Suprapubic skin (tissue), 4 donors: ENCODE measurements around the gene TMEM86B.

ENCODE experiments used
- CTCF ChIP-seq, 2 donors: fragments of 200-600 bp in 1 of 2; fragments of 450-650 bp in 1 of 2; sonication (generic) in 1 of 2; IDR thresholded peaks; one replicate each; pipeline ENCODE4 v1.5.1; 2016 to 2019; ENCODE audit warnings: antibody characterized with exemption in 2 of 2, mild to moderate bottlenecking in 1 of 2, moderate library complexity in 1 of 2
- EP300 ChIP-seq: sonication (generic); formaldehyde crosslinking; IDR thresholded peaks from one replicate; pipeline ENCODE4 v1.6.1; 2017; ENCODE audit warnings: antibody characterized with exemption
- POLR2A ChIP-seq, 2 donors: fragments of 450-650 bp; IDR thresholded peaks; one replicate each; pipeline ENCODE4 v1.6.1; 2017; ENCODE audit warnings: antibody characterized with exemption in 2 of 2, mild to moderate bottlenecking in 2 of 2, moderate library complexity in 2 of 2
- POLR2AphosphoS5 ChIP-seq, 3 donors: sonication (generic); formaldehyde crosslinking; IDR thresholded peaks; one replicate each; pipeline ENCODE4 v1.6.1; 2017; ENCODE audit warnings: antibody characterized with exemption in 3 of 3

- TF ChIP-seq EP300 (no peak), CTCF (IDR thresholded peaks at IDR 0.05) (no peak), POLR2A (IDR thresholded peaks at IDR 0.05) (no peak), POLR2AphosphoS5 (IDR thresholded peaks at IDR 0.05) (no peak)
Observed at GRCh38 chr19:55232986-55233385, 4.4 kb upstream of the TMEM86B start.
